PC-3 (cell line): Measurements from ENCODE around the gene ATRAID. TPM values are rescaled to one million over a fixed set of nuclear protein-coding genes. Genes with fewer than 3 reads are reported as not detected.

Experiments
- ATAC-seq: fragments of 200-7000 bp; cut with Tn5 transposase; 2 replicates; pipeline ENCODE4 v1.9.1; 2020; ENCODE audit warnings: mild to moderate bottlenecking, moderate library complexity
- BruUV-seq: library from RNA; stranded (reverse); fragments of 400-500 nt; replicated peaks from 2 replicates; lab custom pipeline; 2021; lab: Mats Ljungman, UMichigan
- CTCF ChIA-PET: fragments of 300-600 bp; sonication (Branson Sonifier 250); formaldehyde crosslinking; loops from one replicate; lab custom pipeline; 2022; ENCODE audit warnings: antibody characterized with exemption; lab: Charles Lee
- POLR2A ChIA-PET: fragments of 300-600 bp; sonication (Branson Sonifier 250); formaldehyde crosslinking; loops from one replicate; lab custom pipeline; 2022; ENCODE audit warnings: antibody characterized with exemption; ENCODE audit not compliant: unreplicated experiment; lab: Charles Lee
- DNase-seq: peaks from one replicate; pipeline ENCODE4 v3.0.0-alpha.2; 2015
- H2AFZ ChIP-seq: fragments of 300-600 bp; sonication (generic); 2 replicates; pipeline ENCODE4 v1.6.0; 2016; ENCODE audit warnings: antibody characterized with exemption, low read length
- H3F3A ChIP-seq: fragments of 300-600 bp; sonication (generic); one replicate; pipeline ENCODE4 v1.6.0; 2017; ENCODE audit warnings: antibody characterized with exemption, low read length, control low read depth, mild to moderate bottlenecking; ENCODE audit not compliant: unreplicated experiment
- H3K27ac ChIP-seq: fragments of 300-600 bp; sonication (generic); 2 replicates; pipeline ENCODE4 v1.5.1; 2016; ENCODE audit warnings: mild to moderate bottlenecking, low read length
- H3K27me3 ChIP-seq: fragments of 300-600 bp; sonication (generic); 2 replicates; pipeline ENCODE4 v1.6.1; 2016; ENCODE audit warnings: low read length, mixed read lengths
- H3K36me3 ChIP-seq: fragments of 300-600 bp; sonication (generic); 2 replicates; pipeline ENCODE4 v1.6.1; 2016; ENCODE audit warnings: low read depth, mixed run types, low read length, mixed read lengths
- H3K4me1 ChIP-seq: fragments of 300-600 bp; sonication (generic); 2 replicates; pipeline ENCODE4 v1.5.1; 2016; ENCODE audit warnings: low read length; ENCODE audit not compliant: insufficient read depth
- H3K4me2 ChIP-seq: fragments of 300-600 bp; sonication (generic); 2 replicates; pipeline ENCODE4 v1.6.0; 2016; ENCODE audit warnings: low read length
- H3K4me3 ChIP-seq: fragments of 300-600 bp; sonication (generic); 2 replicates; pipeline ENCODE4 v1.5.1; 2016; ENCODE audit warnings: mild to moderate bottlenecking, low read length, mixed read lengths
- H3K79me2 ChIP-seq: fragments of 300-600 bp; sonication (generic); 2 replicates; pipeline ENCODE4 v1.6.1; 2017; ENCODE audit warnings: low read length, mixed read lengths
- H3K9ac ChIP-seq: fragments of 300-600 bp; sonication (generic); 2 replicates; pipeline ENCODE4 v1.6.0; 2016; ENCODE audit warnings: mild to moderate bottlenecking, low read length
- H3K9me2 ChIP-seq: fragments of 300-600 bp; sonication (generic); replicated peaks from 2 replicates; pipeline ENCODE4 v1.6.1; 2016; ENCODE audit warnings: mixed run types, low read length, mixed read lengths
- H3K9me3 ChIP-seq: fragments of 300-600 bp; sonication (generic); 2 replicates; pipeline ENCODE4 v1.6.1; 2016; ENCODE audit warnings: low read length, mixed read lengths
- H4K20me1 ChIP-seq: fragments of 300-600 bp; sonication (generic); 2 replicates; pipeline ENCODE4 v1.6.1; 2016; ENCODE audit warnings: low read length, mixed read lengths
- EZH2 ChIP-seq: fragments of 300-600 bp; sonication (generic); IDR thresholded peaks from one replicate; pipeline ENCODE4 v1.6.1; 2017; ENCODE audit warnings: antibody characterized with exemption, mild to moderate bottlenecking, low read length; ENCODE audit not compliant: unreplicated experiment
- EZH2phosphoT487 ChIP-seq: fragments of 300-600 bp; sonication (generic); IDR thresholded peaks from 2 replicates; pipeline ENCODE4 v1.6.1; 2018; ENCODE audit warnings: mild to moderate bottlenecking, antibody characterized with exemption, low read length, borderline replicate concordance
- intact Hi-C: fragments of 100-400 bp; cut with micrococcal nuclease; formaldehyde crosslinking; loops from 2 replicates; pipeline ENCODE4 v1.9.0; 2023
- total RNA-seq: library from RNA; depleted of rRNA; stranded (reverse); fragments of >200 nt; gene quantifications from 2 replicates; pipeline ENCODE4 v1.2.3, GENCODE V29; 2014
- TF ChIP-seq, protein P1 (sequence below): fragments of 300-600 bp; sonication (generic); conservative IDR thresholded peaks from 2 replicates; pipeline ENCODE4 v1.5.1; 2017; ENCODE audit warnings: antibody characterized with exemption, low read depth, mild to moderate bottlenecking, low read length

The ATRAID gene
- total RNA-seq, 1 experiment from 2014 or later = 111 TPM

DNA sequence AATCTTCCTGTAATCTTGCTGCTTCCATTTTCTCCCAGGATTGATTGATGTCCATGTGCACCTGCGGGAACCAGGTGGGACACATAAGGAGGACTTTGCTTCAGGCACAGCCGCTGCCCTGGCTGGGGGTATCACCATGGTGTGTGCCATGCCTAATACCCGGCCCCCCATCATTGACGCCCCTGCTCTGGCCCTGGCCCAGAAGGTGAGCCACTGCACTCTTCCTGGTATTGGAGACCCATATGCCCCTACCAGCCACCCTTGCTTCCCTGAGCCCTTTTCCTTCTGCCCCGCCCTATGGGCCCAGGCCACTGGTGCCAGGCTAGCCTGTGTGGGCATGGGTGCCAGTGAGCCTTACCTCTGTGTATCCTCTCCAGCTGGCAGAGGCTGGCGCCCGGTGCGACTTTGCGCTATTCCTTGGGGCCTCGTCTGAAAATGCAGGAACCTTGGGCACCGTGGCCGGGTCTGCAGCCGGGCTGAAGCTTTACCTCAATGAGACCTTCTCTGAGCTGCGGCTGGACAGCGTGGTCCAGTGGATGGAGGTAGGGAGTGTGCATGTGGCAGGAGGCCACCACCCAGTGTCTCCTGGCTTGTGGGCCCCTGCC is 25.6 kb downstream of the ATRAID start:
- POLR2A ChIA-PET = no interaction called here
- H3K4me3 ChIP-seq = no peak overlapping the region
- H3K4me1 ChIP-seq = no peaks in the 10 kb centered on the region
- intact Hi-C loops = no loop called here
- no peak overlapping the region for H3K27ac ChIP-seq
- H3K9me2 ChIP-seq = no peaks in the 10 kb centered on the region
- H2AFZ ChIP-seq = no peak overlapping the region
- H3F3A ChIP-seq = no peaks in the 10 kb centered on the region
- DNase-seq = no peak
- no TSS peak for BruUV-seq
- no peak overlapping the region for H3K4me2 ChIP-seq
- no peak overlapping the region for H3K9ac ChIP-seq
- H3K27me3 ChIP-seq = no peaks in the 10 kb centered on the region
- H3K79me2 ChIP-seq = no peaks in the 10 kb centered on the region
- ATAC-seq = no peak
- H3K9me3 ChIP-seq = no peaks in the 10 kb centered on the region
- H4K20me1 ChIP-seq = no peaks in the 10 kb centered on the region
- CTCF ChIA-PET = no interaction called here
- H3K36me3 ChIP-seq = peaks cover 86% of the 10 kb centered on the region
- TF ChIP-seq, protein P1, sequence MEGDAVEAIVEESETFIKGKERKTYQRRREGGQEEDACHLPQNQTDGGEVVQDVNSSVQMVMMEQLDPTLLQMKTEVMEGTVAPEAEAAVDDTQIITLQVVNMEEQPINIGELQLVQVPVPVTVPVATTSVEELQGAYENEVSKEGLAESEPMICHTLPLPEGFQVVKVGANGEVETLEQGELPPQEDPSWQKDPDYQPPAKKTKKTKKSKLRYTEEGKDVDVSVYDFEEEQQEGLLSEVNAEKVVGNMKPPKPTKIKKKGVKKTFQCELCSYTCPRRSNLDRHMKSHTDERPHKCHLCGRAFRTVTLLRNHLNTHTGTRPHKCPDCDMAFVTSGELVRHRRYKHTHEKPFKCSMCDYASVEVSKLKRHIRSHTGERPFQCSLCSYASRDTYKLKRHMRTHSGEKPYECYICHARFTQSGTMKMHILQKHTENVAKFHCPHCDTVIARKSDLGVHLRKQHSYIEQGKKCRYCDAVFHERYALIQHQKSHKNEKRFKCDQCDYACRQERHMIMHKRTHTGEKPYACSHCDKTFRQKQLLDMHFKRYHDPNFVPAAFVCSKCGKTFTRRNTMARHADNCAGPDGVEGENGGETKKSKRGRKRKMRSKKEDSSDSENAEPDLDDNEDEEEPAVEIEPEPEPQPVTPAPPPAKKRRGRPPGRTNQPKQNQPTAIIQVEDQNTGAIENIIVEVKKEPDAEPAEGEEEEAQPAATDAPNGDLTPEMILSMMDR = no peak
- TF ChIP-seq EZH2 (no peak), EZH2phosphoT487 (no peak)

DNA sequence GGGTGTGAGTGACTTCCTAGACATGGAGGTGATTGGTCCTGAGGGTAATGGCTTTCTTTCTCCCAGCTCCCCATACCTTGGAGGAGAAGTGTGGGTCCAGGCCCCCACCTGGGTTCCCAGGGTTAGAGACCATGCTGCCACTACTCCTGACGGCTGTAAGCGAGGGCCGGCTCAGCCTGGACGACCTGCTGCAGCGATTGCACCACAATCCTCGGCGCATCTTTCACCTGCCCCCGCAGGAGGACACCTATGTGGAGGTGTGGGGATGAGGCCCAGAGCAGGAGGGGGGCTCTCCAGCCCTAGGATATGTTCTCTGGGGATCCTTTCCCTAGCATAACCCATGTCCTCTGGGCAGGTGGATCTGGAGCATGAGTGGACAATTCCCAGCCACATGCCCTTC is 27.1 kb downstream of the ATRAID start:
- Histone ChIP-seq H3K9me3 (no peaks in the 10 kb centered on the region), H3K4me3 (no peak overlapping the region), H3K9ac (no peak overlapping the region), H4K20me1 (no peaks in the 10 kb centered on the region), H3K36me3 (peaks cover 86% of the 10 kb centered on the region), H3K4me2 (no peak overlapping the region), H3K79me2 (no peaks in the 10 kb centered on the region), H2AFZ (no peak overlapping the region), H3K4me1 (no peaks in the 10 kb centered on the region), H3K27me3 (no peaks in the 10 kb centered on the region), H3K27ac (no peak overlapping the region), H3F3A (no peaks in the 10 kb centered on the region), H3K9me2 (no peaks in the 10 kb centered on the region)
- CTCF ChIA-PET = no interaction called here
- POLR2A ChIA-PET = no interaction called here
- intact Hi-C loops = no loop called here
- ATAC-seq (no peak), DNase-seq (no peak)
- TF ChIP-seq EZH2phosphoT487 (no peak), EZH2 (no peak)
- TF ChIP-seq, protein P1 = no peak
- no TSS peak for BruUV-seq

DNA sequence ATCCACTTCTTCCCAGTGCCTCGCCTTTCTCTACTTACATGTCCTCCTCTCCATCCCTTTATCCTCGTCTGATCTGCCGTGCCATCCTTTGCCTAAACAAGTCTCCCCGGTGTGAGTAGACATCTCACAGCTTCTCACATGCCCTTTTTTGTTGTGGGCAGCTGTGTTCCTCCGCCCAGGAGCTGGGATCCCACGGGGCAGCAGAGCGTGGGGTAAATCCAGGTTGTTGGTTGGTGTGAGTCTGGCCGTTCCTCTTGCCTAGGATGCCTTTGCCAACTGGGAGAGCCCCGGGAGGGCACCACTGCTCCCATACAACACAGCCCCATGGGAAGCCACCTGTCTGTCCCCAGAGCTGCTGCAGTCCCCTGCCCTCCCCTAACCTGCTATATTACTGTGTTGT is 28.6 kb downstream of the ATRAID start:
- H3K9me2 ChIP-seq = no peaks in the 10 kb centered on the region
- CTCF ChIA-PET = no interaction called here
- intact Hi-C loops = no loop called here
- H3K4me2 ChIP-seq = no peak overlapping the region
- no peaks in the 10 kb centered on the region for H3K4me1 ChIP-seq
- no TSS peak for BruUV-seq
- H2AFZ ChIP-seq = no peak overlapping the region
- H3K36me3 ChIP-seq = peaks cover 79% of the 10 kb centered on the region
- no peaks in the 10 kb centered on the region for H3F3A ChIP-seq
- POLR2A ChIA-PET = no interaction called here
- H3K79me2 ChIP-seq = no peaks in the 10 kb centered on the region
- no peak overlapping the region for H3K9ac ChIP-seq
- no peak for ATAC-seq
- H3K4me3 ChIP-seq = no peak overlapping the region
- no peak overlapping the region for H3K27ac ChIP-seq
- DNase-seq = no peak
- no peaks in the 10 kb centered on the region for H3K27me3 ChIP-seq
- TF ChIP-seq EZH2phosphoT487 (no peak), EZH2 (no peak)
- TF ChIP-seq, protein P1 = no peak
- no peaks in the 10 kb centered on the region for H3K9me3 ChIP-seq
- H4K20me1 ChIP-seq = no peaks in the 10 kb centered on the region
